Adrenal gland (tissue), 12 donors: ENCODE data around the gene FSD2. TPM values are rescaled to one million over a fixed set of nuclear protein-coding genes. Genes with fewer than 3 reads are reported as not detected.

ENCODE experiments used
- DNase-seq, 7 donors: peaks; one replicate each; pipeline ENCODE4 v3.0.0-alpha.2; 2019 to 2020
- H3K27ac ChIP-seq, 5 donors: fragments of 200-600 bp; sonication (generic) in 4 of 5; 1 replicate in 3 of 5; 2 replicates in 2 of 5; pipeline versions ENCODE4 v1.5.1 to v1.8.0; 2016 to 2020; ENCODE audit warnings: mild to moderate bottlenecking in 1 of 5
- H3K27me3 ChIP-seq: fragments of 200-600 bp; 2 replicates; pipeline ENCODE4 v1.8.0; 2021
- H3K36me3 ChIP-seq, 2 donors: fragments of 200-600 bp; replicated peaks in 1 of 2; 1 replicate in 1 of 2; 2 replicates in 1 of 2; pipeline versions ENCODE4 v1.5.1 to v1.8.0; 2018 to 2022
- H3K4me1 ChIP-seq, 2 donors: fragments of 200-600 bp; replicated peaks in 1 of 2; 1 replicate in 1 of 2; 2 replicates in 1 of 2; pipeline versions ENCODE4 v1.5.1 to v1.8.0; 2018 to 2021
- H3K4me3 ChIP-seq, 4 donors: fragments of 200-600 bp; sonication (generic) in 3 of 4; one replicate each; pipeline ENCODE4 v1.5.1; 2016 to 2018
- H3K9me3 ChIP-seq, 3 donors: fragments of 200-600 bp; sonication (generic) in 1 of 3; replicated peaks in 1 of 3; 1 replicate in 2 of 3; 2 replicates in 1 of 3; pipeline versions ENCODE4 v1.5.1 to v1.8.0; 2016 to 2021
- CTCF ChIP-seq, 6 experiments: fragments of 450-650 bp in 4 of 6; fragments of 200-600 bp in 2 of 6; sonication (generic) in 1 of 6; IDR thresholded peaks; 1 replicate in 5 of 6; 2 replicates in 1 of 6; pipeline versions ENCODE4 v1.5.1 to v1.8.0; 2016 to 2021; ENCODE audit warnings: antibody characterized with exemption in 6 of 6, mild to moderate bottlenecking in 2 of 6, moderate library complexity in 1 of 6
- POLR2A ChIP-seq, 2 donors: fragments of 450-650 bp; IDR thresholded peaks; one replicate each; pipeline ENCODE4 v1.6.1; 2017; ENCODE audit warnings: antibody characterized with exemption in 2 of 2, mild to moderate bottlenecking in 2 of 2, moderate library complexity in 1 of 2
- WGBS, 4 donors: extraction: QIAGEN DNeasy Blood & Tissue Kit in 2 of 4; methylation state at CpG; one replicate each; pipeline versions ENCODE4 v1.1.5 to v1.1.7; 2013 to 2017; 5-methylcytosine and 5-hydroxymethylcytosine counted together
- intact Hi-C, 2 donors: fragments of 100-400 bp; cut with DNase I; formaldehyde crosslinking; loops; one replicate each; pipeline versions ENCODE4 v1.14.1 to v1.15.0; 2022 to 2023
- polyA plus RNA-seq, 3 donors: library from polyadenylated mRNA; stranded (reverse); fragments of 200-250 nt in 2 of 3; fragments of 350-450 nt in 1 of 3; fragmentation: Illumina TruSeq in 1 of 3; extraction: RNeasy Lipid Tissue Mini Kit (QIAGEN cat#74804) in 1 of 3; gene quantifications; one replicate each; pipeline ENCODE4 v1.2.3, GENCODE V29; 2013 to 2014
- total RNA-seq, 9 donors: library from RNA; depleted of rRNA in 4 of 9; stranded (reverse); fragments of >200 nt in 4 of 9; fragments of 120-200 nt in 1 of 9; fragmentation: NEBNext Ultra II Directional in 1 of 9; extraction: Animal tissue kit (Norgen Biotek cat#: 25700) in 1 of 9; gene quantifications; one replicate each; pipeline versions ENCODE4 v1.1.0 to v1.2.4, GENCODE V29; 2013 to 2023
- donor health status: healthy with polysubstance abuse.
- donor health status: Bipolar disorder and iron deficiency.
- donor health status: DM: yes; HTN: yes; CAD: no.
- donor health status: DM: no; HTN: no; CAD: no.
- donor health status: DM: no; HTN: no; CAD: no.
- donor health status: DM: yes; HTN: yes; CAD: no.

The FSD2 gene
- total and polyA plus RNA-seq, 12 donors = 0.03 to 0.06 TPM; not detected in 10

- H3K9me3 ChIP-seq = no peaks in the 10 kb centered on the region
- H3K27ac ChIP-seq = no peak overlapping the region
- no peaks in the 10 kb centered on the region for H3K27me3 ChIP-seq
- 71 to 80% (median 73%) methylated on average over 9 of the region's 9 CpGs for WGBS, 4 donors
- peak in 1 of 7 donors; percentile 6 for DNase-seq
- no peak for TF ChIP-seq CTCF (IDR thresholded peaks at IDR 0.05)
- TF ChIP-seq POLR2A (IDR thresholded peaks at IDR 0.05) = no peak
- intact Hi-C loops = loop anchor here in 1 of 2 donors (5.0 kb wide), 1 partner anchor 130 kb away; no protein-coding TSS in a partner anchor
- peaks cover 7 to 33% of the 10 kb centered on the region in 2 donors for H3K4me1 ChIP-seq
- no peaks in the 10 kb centered on the region for H3K36me3 ChIP-seq
- no peak overlapping the region for H3K4me3 ChIP-seq
Measured at GRCh38 chr15:82851981-82852511, 46.2 kb upstream of the FSD2 start.

GRCh38 chr15:82851306-82851850, 45.5 kb upstream of the FSD2 start:
- Histone ChIP-seq H3K9me3 (no peaks in the 10 kb centered on the region), H3K4me1 (peaks cover 7 to 28% of the 10 kb centered on the region in 2 donors), H3K36me3 (no peaks in the 10 kb centered on the region), H3K27me3 (no peaks in the 10 kb centered on the region), H3K27ac (peak overlapping the region in 1 of 5 donors; percentile 87), H3K4me3 (no peak overlapping the region)
- intact Hi-C loops = loop anchor here in 1 of 2 donors (5.0 kb wide), 1 partner anchor 131 kb away; no protein-coding TSS in a partner anchor
- DNase-seq = peak in 2 of 7 donors; percentile 14 to 35
- 87 to 96% (median 94%) methylated on average over 14 of the region's 14 CpGs for WGBS, 4 donors
- TF ChIP-seq CTCF (IDR thresholded peaks at IDR 0.05) (no peak), POLR2A (IDR thresholded peaks at IDR 0.05) (no peak)

- peak in 5 of 7 donors; percentile 9 to 72 (median 25) for DNase-seq
- peaks cover 7 to 23% of the 10 kb centered on the region in 2 donors for H3K4me1 ChIP-seq
- 26 to 54% (median 38%) methylated on average over 4 to 7 of the region's 7 CpGs for WGBS, 4 donors
- TF ChIP-seq POLR2A (IDR thresholded peaks at IDR 0.05) (no peak), CTCF (IDR thresholded peaks at IDR 0.05) (no peak)
- H3K9me3 ChIP-seq = no peaks in the 10 kb centered on the region
- no peak overlapping the region for H3K4me3 ChIP-seq
- H3K36me3 ChIP-seq = no peaks in the 10 kb centered on the region
- no peaks in the 10 kb centered on the region for H3K27me3 ChIP-seq
- intact Hi-C loops = loop anchor here in 1 of 2 donors (5.0 kb wide), 1 partner anchor 132 kb away; no protein-coding TSS in a partner anchor
- H3K27ac ChIP-seq = peak overlapping the region in 2 of 5 donors; percentile 65 to 87
Measured at GRCh38 chr15:82850731-82851130, 44.9 kb upstream of the FSD2 start.

- Histone ChIP-seq H3K27me3 (no peaks in the 10 kb centered on the region), H3K4me1 (peaks cover 2 to 20% of the 10 kb centered on the region in 2 donors), H3K9me3 (no peaks in the 10 kb centered on the region), H3K27ac (peak overlapping the region; percentile 22 to 87 (median 65)), H3K36me3 (no peaks in the 10 kb centered on the region), H3K4me3 (no peak overlapping the region)
- 7 to 14% (median 11%) methylated on average over 18 to 23 of the region's 23 CpGs for WGBS, 4 donors
- intact Hi-C loops = loop anchor here in 1 of 2 donors (5.0 kb wide), 2 partner anchors 132 to 152 kb away; no protein-coding TSS in a partner anchor
- TF ChIP-seq CTCF (IDR thresholded peaks at IDR 0.05) = peak; percentile 68 to 91 (median 86)
- TF ChIP-seq POLR2A (IDR thresholded peaks at IDR 0.05) = peak in 1 of 2 donors; percentile 21
- peak; percentile 87 to 95 (median 93) for DNase-seq
Measured at GRCh38 chr15:82849556-82850512, 44.0 kb upstream of the FSD2 start.
